Measurements from ENCODE around the gene KIAA0319L.

Gene KIAA0319L

GRCh38 chr1:35535243-35535642, 22.0 kb downstream of the KIAA0319L start:
- no peak for DNase-seq

- DNase-seq, result no peak
Observed at GRCh38 chr1:35533586-35533985, 23.6 kb downstream of the KIAA0319L start.

- no peak for DNase-seq
Observed at GRCh38 chr1:35532497-35533223, 24.5 kb downstream of the KIAA0319L start.

DNA sequence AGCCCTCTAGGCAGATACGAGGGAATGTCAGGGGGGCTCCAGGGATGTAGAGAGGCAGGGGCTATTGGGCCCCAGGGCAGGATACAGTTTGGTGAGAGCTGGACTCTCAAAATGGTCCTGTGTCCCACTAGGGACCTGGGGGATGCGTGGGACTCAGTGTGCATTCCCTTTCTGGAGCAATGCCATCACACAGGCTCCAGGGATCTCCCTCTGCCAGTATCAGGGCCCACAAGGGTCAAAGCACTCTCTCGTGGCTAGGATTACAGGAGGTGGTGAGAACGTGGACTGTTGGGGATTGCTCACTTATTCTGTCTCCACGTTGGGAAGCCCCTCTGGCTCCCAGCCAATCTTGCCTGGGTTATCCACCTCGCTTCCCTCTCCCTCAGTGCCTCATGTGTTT, 25.8 kb downstream of the KIAA0319L start:
- no peak for DNase-seq

DNA sequence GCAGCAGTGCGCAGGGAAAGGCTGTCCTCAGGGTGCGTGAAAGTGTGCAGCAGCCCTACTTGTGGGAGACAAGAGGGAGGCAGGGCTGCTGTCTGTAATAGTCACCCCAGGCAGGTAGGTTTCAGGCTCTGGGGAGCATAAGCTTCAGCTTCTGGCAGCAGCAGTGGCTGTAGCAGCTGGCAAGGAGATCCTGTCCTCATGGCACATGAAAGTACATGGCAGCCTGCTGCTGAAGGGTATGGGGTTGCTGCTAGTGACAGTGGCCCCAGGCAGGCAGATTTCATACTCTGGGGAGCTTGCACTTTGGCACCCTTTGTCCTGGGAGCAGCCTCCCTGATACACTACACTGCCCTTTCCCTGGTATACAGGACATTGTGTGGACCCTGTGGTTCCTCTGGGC, 26.3 kb downstream of the KIAA0319L start:
- no peak for DNase-seq

- DNase-seq, result no peak
Observed at GRCh38 chr1:35530168-35530567, 27.0 kb downstream of the KIAA0319L start.

- no peak for DNase-seq
Observed at GRCh38 chr1:35524106-35524505, 33.1 kb downstream of the KIAA0319L start.

- DNase-seq, result no peak
Observed at GRCh38 chr1:35519432-35519831, 37.8 kb downstream of the KIAA0319L start.

GRCh38 chr1:35518183-35518582, 39.0 kb downstream of the KIAA0319L start:
- DNase-seq, result no peak

GRCh38 chr1:35511305-35511704, 45.9 kb downstream of the KIAA0319L start:
- DNase-seq, result no peak

GRCh38 chr1:35509558-35509957, 47.6 kb downstream of the KIAA0319L start:
- no peak for DNase-seq

DNA sequence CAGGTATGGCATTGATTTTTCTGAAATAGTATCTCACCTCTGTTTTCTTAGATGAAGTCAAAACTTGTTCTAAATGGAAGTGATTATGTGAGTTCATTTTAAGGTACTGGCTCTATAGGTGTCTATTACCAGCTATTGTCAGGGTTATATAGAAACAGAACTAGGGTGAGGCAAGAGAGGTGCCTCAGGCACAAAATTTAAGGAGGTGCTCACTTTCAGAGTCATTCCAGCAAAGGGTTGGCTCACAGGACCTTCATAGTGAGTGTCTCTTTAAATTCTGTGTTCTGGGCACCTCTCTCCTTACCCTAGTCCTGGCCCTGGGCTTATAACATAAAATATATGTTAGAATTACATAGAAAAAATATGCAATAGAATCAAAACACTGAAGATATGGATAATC, 49.3 kb downstream of the KIAA0319L start:
- no peak for DNase-seq

DNA sequence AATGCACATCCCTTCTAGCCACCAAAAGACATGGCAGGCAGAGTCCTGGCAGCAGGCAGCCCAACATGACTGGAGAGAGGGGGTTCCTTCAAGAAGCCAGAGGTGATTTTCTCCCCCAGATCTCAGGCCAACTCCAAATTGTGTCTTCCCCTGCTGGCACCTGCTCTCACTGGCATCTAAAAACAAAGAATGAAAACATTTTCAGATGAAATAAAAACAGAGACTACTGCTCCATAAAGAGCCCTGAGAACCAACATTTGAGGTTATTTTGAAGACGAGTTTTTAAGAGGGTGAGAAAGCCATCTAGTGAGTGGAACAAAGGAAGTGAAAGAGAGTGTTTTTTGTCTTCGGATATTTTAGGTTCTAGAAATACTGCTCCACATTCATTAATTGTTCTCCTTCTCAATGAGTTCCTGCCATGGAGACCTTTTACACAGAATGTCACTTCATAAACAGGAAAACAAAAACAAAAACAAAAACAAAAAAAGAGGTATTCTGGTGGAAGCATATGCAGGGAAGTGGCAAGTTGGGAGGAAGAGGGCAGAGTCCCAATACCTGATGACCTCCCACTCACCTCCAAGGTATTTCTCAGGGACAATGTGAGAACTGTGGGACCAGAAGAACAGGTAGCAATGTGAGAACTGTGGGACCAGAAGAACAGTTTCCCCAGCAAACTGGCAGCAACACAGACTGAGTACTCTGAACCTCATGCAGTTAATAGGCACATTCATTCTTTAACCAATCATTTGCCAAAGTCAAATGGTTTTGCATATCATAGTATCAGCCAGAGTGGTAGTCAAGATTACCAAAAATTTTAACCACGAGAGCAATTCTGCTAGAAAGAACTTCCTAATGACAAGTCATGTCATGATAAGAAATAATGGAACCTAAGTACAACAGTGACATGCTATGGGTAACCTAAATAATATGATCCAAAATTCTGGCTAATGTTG, 50.0 kb downstream of the KIAA0319L start:
- no peak for DNase-seq

GRCh38 chr1:35505911-35506798, 51.0 kb downstream of the KIAA0319L start:
- no peak for DNase-seq

DNA sequence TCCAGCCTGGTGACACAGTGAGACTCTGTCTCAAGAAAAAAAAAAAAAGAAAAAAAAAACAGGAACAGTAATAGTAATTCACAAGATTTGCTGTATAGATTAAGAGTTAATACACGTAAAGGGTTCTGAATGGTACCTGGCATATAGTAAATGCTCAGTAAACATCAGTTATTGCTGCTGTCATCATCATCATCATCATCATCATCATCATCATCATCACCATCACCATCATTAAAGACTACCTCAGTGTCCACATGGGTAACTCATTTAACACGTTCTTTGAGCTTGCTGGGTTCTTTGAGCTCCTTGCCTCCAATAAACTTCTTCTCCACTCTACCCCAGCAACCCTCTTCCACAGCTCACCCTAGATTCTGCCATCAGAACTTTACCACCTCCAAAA, 55.0 kb downstream of the KIAA0319L start:
- DNase-seq, result no peak

DNA sequence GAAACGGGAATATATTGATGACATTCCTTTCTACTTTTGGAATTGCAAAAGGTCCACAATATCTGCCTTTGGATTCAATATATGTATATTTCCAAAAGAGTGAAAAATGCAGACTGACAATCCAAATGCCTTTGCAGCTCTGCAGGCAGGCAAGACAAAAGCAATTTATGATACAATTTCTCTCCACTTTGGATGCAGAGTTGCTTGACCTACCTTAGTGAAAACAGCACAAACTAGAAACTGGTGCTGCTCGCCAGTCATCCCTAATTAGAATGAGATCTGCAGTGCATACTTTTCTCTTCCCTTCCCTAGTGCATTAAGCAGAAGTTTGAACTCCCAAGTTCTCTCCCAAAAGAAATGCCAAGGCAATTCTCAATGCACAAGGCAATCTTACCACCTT, 56.8 kb downstream of the KIAA0319L start:
- DNase-seq, result no peak

DNA sequence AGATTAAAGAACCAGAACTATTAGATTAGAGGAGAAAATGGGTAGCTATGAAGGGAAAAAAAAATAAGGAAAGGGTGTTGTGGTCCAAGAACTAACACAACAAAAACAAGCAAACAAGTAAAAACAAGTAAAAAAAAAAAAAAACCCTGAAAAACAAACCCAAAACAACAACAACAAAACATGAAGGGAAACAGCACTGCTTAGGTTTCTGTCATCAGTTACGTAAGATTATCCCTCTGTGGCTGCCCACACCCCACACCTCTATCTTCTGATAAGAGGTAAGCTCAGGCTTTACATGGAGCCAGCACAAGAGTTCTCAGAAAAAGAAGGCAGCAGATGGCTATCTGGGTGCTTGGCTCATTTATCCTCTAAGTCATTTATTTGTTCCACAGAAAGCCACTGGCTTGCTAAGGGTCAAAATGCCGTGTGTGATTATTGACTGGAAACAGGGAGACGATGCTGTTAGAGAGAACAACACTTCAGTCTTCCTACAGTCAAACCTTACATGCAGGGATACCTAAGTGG, 57.5 kb downstream of the KIAA0319L start:
- DNase-seq, result no peak

DNA sequence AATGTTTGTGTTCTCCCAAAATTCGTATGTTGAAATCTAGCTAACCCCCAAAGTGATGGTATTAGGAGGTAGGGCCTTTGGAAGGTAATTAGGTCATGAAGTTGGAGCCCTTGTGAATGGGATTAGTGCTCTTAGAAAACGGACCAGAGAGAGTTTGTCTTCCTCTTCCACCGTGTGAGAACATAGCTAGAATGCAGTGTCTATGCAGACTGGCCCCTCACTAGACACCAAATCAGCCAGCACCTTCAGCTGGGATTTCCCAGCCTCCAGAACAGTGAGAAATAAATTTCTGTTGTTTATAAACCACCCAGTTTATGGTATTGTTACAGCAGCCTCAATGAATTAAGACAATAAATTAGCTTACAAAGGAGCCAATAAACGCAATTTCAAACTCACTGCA, 58.0 kb downstream of the KIAA0319L start:
- DNase-seq, result no peak

- no peak for DNase-seq
Observed at GRCh38 chr1:35497571-35497970, 59.6 kb downstream of the KIAA0319L start.

- DNase-seq, result no peak
Observed at GRCh38 chr1:35490250-35490649, 67.0 kb downstream of the KIAA0319L start.

GRCh38 chr1:35488336-35488735, 68.9 kb downstream of the KIAA0319L start:
- DNase-seq, result no peak

- DNase-seq, result no peak
Observed at GRCh38 chr1:35486858-35487408, 70.3 kb downstream of the KIAA0319L start.

DNA sequence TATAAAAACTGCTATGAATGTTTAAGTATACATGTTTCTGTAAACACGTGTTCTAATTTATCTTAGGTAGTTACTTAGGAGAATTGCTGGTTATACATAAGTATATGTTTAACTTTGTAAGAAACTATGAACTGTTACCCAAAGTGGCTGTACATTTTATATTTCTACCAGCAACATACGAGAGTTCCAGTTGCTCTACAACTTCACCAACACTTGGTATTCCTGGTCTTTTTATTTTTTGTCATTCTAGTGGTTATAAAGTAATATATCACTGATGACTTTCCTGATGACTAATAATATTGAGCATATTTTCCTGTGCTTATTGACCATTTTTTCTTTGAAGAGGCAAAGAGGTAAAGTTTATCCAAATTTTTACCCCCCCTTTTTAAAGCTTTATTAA, 76.0 kb downstream of the KIAA0319L start:
- no peak for DNase-seq

All from SHP77 treated with DMSO at 0.1 percent for 48 hours (cell line).